SH-SY5Y (cell line): Measurements from ENCODE around the gene BMP10.

ENCODE experiments used
- GATA2 ChIP-seq: IDR thresholded peaks from 2 replicates; pipeline ENCODE4 v1.6.1; 2011; ENCODE audit warnings: mild to moderate bottlenecking, low read depth, low read length
- GATA3 ChIP-seq: IDR thresholded peaks from 2 replicates; pipeline ENCODE4 v1.6.1; 2011; ENCODE audit warnings: low read depth, mild to moderate bottlenecking, low read length, moderate library complexity

Gene BMP10, protein sequence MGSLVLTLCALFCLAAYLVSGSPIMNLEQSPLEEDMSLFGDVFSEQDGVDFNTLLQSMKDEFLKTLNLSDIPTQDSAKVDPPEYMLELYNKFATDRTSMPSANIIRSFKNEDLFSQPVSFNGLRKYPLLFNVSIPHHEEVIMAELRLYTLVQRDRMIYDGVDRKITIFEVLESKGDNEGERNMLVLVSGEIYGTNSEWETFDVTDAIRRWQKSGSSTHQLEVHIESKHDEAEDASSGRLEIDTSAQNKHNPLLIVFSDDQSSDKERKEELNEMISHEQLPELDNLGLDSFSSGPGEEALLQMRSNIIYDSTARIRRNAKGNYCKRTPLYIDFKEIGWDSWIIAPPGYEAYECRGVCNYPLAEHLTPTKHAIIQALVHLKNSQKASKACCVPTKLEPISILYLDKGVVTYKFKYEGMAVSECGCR

GRCh38 chr2:68871159-68871764, at the start of gene BMP10:
Gene BMP10 (minus strand): TSS chr2:68871397. CDS start chr2:68871358, 39 bp downstream.
- TF ChIP-seq GATA2 = no peak
- TF ChIP-seq GATA3 = no peak

DNA sequence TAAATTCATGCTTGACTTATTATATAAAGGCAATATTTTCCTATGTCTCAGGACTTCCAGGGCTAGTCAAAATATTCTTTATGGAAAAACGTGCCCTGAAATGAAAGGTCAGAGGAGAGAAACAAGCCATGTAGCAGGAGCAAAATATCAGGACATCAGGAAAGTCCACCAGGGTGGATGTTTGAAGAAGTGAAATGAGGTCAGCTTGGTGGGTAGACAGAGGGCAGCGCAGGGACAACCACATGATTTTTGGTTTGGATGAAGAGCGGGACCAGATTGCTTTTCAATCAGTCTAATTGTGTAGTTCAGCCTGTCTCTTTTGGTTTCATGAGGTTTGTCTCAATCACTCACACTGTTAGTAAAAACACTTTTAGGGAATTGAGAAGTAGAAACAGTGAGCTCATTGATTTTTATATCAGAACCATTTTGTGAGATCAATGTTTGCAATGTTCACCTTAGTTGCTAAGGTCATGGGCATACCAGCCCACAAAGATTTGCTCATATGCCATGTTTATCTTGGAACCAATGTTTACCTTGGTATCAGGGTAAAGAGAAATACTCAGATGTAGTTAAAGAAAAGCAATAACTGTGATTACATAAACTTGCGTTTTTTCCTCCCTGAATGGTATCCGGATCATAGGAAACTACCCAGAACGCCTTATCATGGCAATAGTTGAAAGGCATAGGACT, 49.4 kb upstream of the BMP10 start:
- no peak for TF ChIP-seq GATA2
- no peak for TF ChIP-seq GATA3

- TF ChIP-seq GATA2 = no peak
- no peak for TF ChIP-seq GATA3
Observed at GRCh38 chr2:68918497-68918896, 47.3 kb upstream of the BMP10 start.

GRCh38 chr2:68917034-68917718, 46.0 kb upstream of the BMP10 start:
- TF ChIP-seq GATA2 (no peak), GATA3 (no peak)

DNA sequence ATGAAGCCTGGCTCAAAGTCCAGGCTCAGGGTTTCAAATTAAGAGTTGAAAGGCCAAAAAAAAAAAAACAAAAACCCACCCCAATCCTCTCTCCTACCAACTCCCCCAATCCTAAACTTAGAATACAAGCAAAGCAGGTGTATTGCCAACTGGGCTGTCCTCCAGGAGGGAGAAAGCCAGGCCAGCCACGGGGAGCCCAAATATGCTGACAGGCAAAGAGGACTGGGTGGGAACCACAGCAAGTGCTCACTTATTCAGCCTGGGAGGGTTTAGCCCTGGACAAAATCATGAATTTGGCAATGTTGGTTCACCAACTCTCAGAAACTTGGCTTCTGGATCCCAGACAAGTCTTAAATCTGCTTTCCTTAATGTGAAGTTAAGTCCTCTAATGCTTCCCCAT, 45.0 kb upstream of the BMP10 start:
- TF ChIP-seq GATA2 = no peak
- TF ChIP-seq GATA3 = no peak

- TF ChIP-seq GATA2 (no peak), GATA3 (no peak)
Observed at GRCh38 chr2:68915393-68915792, 44.2 kb upstream of the BMP10 start.

- TF ChIP-seq GATA2 (no peak), GATA3 (no peak)
Observed at GRCh38 chr2:68913359-68913758, 42.2 kb upstream of the BMP10 start.

DNA sequence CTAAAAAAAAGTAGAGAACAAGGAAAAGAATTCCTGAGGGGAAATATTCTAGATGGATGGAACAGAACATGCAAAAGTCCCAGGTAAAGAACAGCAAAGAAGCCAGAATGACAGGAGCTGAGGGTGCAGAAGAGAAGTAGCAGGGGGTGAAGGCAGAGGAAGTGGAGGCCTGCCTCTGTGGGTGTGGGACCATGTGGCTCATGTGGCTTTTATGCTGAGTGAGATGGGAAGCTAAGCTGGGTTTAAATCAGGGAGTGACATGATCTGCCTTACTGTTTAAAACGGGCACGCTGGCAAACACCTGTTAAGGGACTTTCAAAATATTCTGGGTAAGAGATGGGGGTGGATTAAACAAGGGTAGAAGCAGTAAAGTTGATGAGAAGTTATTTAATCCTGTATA, 41.5 kb upstream of the BMP10 start:
- TF ChIP-seq GATA2 (no peak), GATA3 (no peak)

DNA sequence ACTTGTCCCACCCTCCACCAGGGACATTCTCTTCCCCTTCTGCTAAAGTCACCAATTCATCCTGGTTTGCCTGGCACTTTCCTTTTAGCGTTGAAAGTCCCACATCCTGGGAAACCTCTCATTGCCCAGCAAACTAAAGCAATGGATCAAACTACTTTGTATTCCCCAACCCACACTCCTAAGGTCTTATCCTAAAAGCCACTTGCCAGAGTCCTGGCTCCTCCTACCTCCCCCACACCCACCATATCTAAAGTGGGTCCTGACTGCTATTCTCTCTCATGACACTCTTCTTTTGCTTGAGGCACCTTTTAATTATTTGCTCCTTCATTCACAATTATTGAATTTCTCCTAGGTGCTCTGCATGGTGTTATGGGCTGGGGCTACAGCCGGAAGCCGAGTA, 40.9 kb upstream of the BMP10 start:
- no peak for TF ChIP-seq GATA3
- no peak for TF ChIP-seq GATA2

- TF ChIP-seq GATA3 (no peak), GATA2 (no peak)
Observed at GRCh38 chr2:68911709-68912108, 40.5 kb upstream of the BMP10 start.

- TF ChIP-seq GATA2 (no peak), GATA3 (no peak)
Observed at GRCh38 chr2:68911246-68911645, 40.0 kb upstream of the BMP10 start.

DNA sequence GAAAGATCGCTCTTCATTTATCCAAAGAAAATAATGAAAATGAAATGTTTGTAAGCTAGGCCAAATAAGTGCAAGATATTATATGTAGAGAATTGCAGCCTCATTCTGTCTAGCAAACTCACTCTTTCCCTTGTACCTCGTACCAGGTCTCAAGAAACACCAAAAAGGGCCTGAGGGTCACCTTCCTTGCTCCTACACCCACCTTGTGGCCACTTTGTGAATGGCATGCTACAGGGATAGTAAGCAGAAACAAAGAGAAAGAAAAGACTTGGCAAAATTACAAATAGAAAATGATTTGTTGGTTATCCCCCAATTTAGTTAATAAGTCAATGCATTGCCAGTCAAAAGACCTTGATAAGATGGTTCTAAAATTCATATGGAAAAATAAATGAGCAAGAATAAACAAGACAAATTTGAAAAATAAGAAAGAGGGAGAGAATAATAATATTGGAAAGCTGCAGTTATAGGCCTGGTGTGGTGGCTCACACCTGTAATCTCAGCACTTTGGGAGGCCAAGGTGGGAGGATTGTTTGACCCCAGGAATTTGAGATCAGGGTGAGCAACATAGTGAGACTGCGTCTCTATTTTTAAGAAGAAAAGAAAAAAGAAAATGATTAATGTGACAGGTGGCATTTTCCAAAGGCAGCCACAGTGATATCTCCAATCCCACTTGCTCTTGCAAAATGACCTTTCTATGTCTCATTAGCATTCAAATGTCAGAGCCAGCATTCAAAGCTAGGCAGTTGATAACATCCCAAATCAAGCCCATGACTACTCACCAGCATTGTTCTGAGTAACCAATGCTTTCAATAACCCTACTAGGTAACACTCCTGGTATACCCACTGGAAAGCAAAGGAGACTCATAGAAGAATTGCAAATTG, 38.8 kb upstream of the BMP10 start:
- no peak for TF ChIP-seq GATA3
- TF ChIP-seq GATA2 = no peak

GRCh38 chr2:68908392-68908970, 37.3 kb upstream of the BMP10 start:
- TF ChIP-seq GATA3 = no peak
- no peak for TF ChIP-seq GATA2
